Suprapubic skin (tissue), 4 donors: ENCODE results near the gene NUP210L. TPM values are rescaled to one million over a fixed set of nuclear protein-coding genes. Genes with fewer than 3 reads are reported as not detected.

Experiments
- DNase-seq, 2 donors: peaks; one replicate each; pipeline ENCODE4 v3.0.0-alpha.2; 2019; ENCODE audit warnings: low spot score in 2 of 2
- H3K27ac ChIP-seq: fragments of 200-600 bp; sonication (generic); one replicate; pipeline ENCODE4 v1.5.1; 2019
- H3K27me3 ChIP-seq: fragments of 200-600 bp; sonication (generic); one replicate; pipeline ENCODE4 v1.5.1; 2019
- H3K36me3 ChIP-seq: fragments of 200-600 bp; sonication (generic); one replicate; pipeline ENCODE4 v1.5.1; 2019
- H3K4me1 ChIP-seq: fragments of 200-600 bp; sonication (generic); one replicate; pipeline ENCODE4 v1.5.1; 2019
- H3K4me3 ChIP-seq: fragments of 200-600 bp; sonication (generic); one replicate; pipeline ENCODE4 v1.5.1; 2019; ENCODE audit warnings: mild to moderate bottlenecking
- H3K9me3 ChIP-seq: fragments of 200-600 bp; sonication (generic); one replicate; pipeline ENCODE4 v1.5.1; 2019
- CTCF ChIP-seq, 2 donors: fragments of 200-600 bp in 1 of 2; fragments of 450-650 bp in 1 of 2; sonication (generic) in 1 of 2; IDR thresholded peaks; one replicate each; pipeline ENCODE4 v1.5.1; 2016 to 2019; ENCODE audit warnings: antibody characterized with exemption in 2 of 2, mild to moderate bottlenecking in 1 of 2, moderate library complexity in 1 of 2
- EP300 ChIP-seq: sonication (generic); formaldehyde crosslinking; IDR thresholded peaks from one replicate; pipeline ENCODE4 v1.6.1; 2017; ENCODE audit warnings: antibody characterized with exemption
- POLR2A ChIP-seq, 2 donors: fragments of 450-650 bp; IDR thresholded peaks; one replicate each; pipeline ENCODE4 v1.6.1; 2017; ENCODE audit warnings: antibody characterized with exemption in 2 of 2, mild to moderate bottlenecking in 2 of 2, moderate library complexity in 2 of 2
- POLR2AphosphoS5 ChIP-seq, 3 donors: sonication (generic); formaldehyde crosslinking; IDR thresholded peaks; one replicate each; pipeline ENCODE4 v1.6.1; 2017; ENCODE audit warnings: antibody characterized with exemption in 3 of 3
- WGBS: methylation state at CpG from one replicate; pipeline ENCODE4 v1.1.5; 2018; 5-methylcytosine and 5-hydroxymethylcytosine counted together
- total RNA-seq, 4 donors: library from RNA; depleted of rRNA; stranded (reverse); fragments of >200 nt; gene quantifications; one replicate each; pipeline ENCODE4 v1.1.0, GENCODE V29; 2016

NUP210L gene
- total RNA-seq, 4 donors from 2014 or later = not detected

- 23% methylated on average over 10 of the region's 28 CpGs for WGBS
- H3K4me1 ChIP-seq = peaks cover 26% of the 10 kb centered on the region
- H3K36me3 ChIP-seq = peaks cover 47% of the 10 kb centered on the region
Observed at GRCh38 chr1:153946622-153947241, 208.1 kb downstream of the NUP210L start, which contains the start of gene DENND4B. Gene DENND4B, minus strand, starts transcription at chr1:153946718. Its CDS starts 2,344 bp downstream, at chr1:153944374.

GRCh38 chr1:153945795-153946621 is 208.9 kb downstream of the NUP210L start:
- Histone ChIP-seq H3K4me3 (peak overlapping the region; percentile 97), H3K27me3 (no peaks in the 10 kb centered on the region), H3K9me3 (no peaks in the 10 kb centered on the region), H3K4me1 (peaks cover 26% of the 10 kb centered on the region), H3K36me3 (peaks cover 47% of the 10 kb centered on the region), H3K27ac (peak overlapping the region; percentile 98)
- WGBS = 0% methylated on average over 38 of the region's 95 CpGs
- DNase-seq = peak; percentile 93 to 94
- TF ChIP-seq POLR2AphosphoS5 (IDR thresholded peaks at IDR 0.05) = peak in 2 of 3 donors; percentile 66 to 68
- peak in 1 of 2 donors; percentile 14 for TF ChIP-seq POLR2A (IDR thresholded peaks at IDR 0.05)
- no peak for TF ChIP-seq EP300

More at GRCh38 chr1:153946622-153947241, 208.1 kb downstream of the NUP210L start, which contains the start of gene DENND4B:
- Histone ChIP-seq H3K4me3 (peak within 1 kb of the TSS; percentile 97), H3K27me3 (no peaks in the 10 kb centered on the region), H3K27ac (peak within 1 kb of the TSS; percentile 98), H3K9me3 (no peaks in the 10 kb centered on the region)
- TF ChIP-seq POLR2A (IDR thresholded peaks at IDR 0.05) = no peak
- TF ChIP-seq CTCF (IDR thresholded peaks at IDR 0.05) = peak; percentile 78 to 99
- TF ChIP-seq EP300 = no peak
- peak in 1 of 3 donors; percentile 41 for TF ChIP-seq POLR2AphosphoS5 (IDR thresholded peaks at IDR 0.05)
- DNase-seq = peak; percentile 89 to 91

GRCh38 chr1:153945131-153945794 is 209.6 kb downstream of the NUP210L start:
- peaks cover 47% of the 10 kb centered on the region for H3K36me3 ChIP-seq
- DNase-seq = peak in 1 of 2 donors; percentile 80
- no peaks in the 10 kb centered on the region for H3K27me3 ChIP-seq
- peak overlapping the region; percentile 97 for H3K4me3 ChIP-seq
- peaks cover 26% of the 10 kb centered on the region for H3K4me1 ChIP-seq
- H3K9me3 ChIP-seq = no peaks in the 10 kb centered on the region
- peak in 1 of 2 donors; percentile 33 for TF ChIP-seq POLR2A (IDR thresholded peaks at IDR 0.05)
- no peak for TF ChIP-seq EP300
- no peak for TF ChIP-seq POLR2AphosphoS5 (IDR thresholded peaks at IDR 0.05)
- TF ChIP-seq CTCF (IDR thresholded peaks at IDR 0.05) = no peak
- WGBS = 17% methylated on average over 10 of the region's 12 CpGs
- H3K27ac ChIP-seq = peak overlapping the region; percentile 98

- DNase-seq = no peak
- Histone ChIP-seq H3K4me3 (peak overlapping the region; percentile 97), H3K9me3 (no peaks in the 10 kb centered on the region), H3K27me3 (no peaks in the 10 kb centered on the region), H3K27ac (peak overlapping the region; percentile 98), H3K4me1 (peaks cover 26% of the 10 kb centered on the region), H3K36me3 (peaks cover 48% of the 10 kb centered on the region)
- WGBS = 77% methylated on average over 3 of the region's 3 CpGs
- no peak for TF ChIP-seq CTCF (IDR thresholded peaks at IDR 0.05)
- TF ChIP-seq POLR2AphosphoS5 (IDR thresholded peaks at IDR 0.05) = no peak
- TF ChIP-seq EP300 = no peak
- no peak for TF ChIP-seq POLR2A (IDR thresholded peaks at IDR 0.05)
Observed at GRCh38 chr1:153944827-153945117, 210.1 kb downstream of the NUP210L start.

GRCh38 chr1:153944005-153944826 is 210.7 kb downstream of the NUP210L start:
- Histone ChIP-seq H3K27me3 (no peaks in the 10 kb centered on the region), H3K27ac (peak overlapping the region; percentile 98), H3K36me3 (peaks cover 52% of the 10 kb centered on the region), H3K4me1 (peaks cover 26% of the 10 kb centered on the region), H3K4me3 (peak overlapping the region; percentile 97), H3K9me3 (no peaks in the 10 kb centered on the region)
- DNase-seq = peak in 1 of 2 donors; percentile 68
- WGBS = 79% methylated on average over 9 of the region's 15 CpGs
- no peak for TF ChIP-seq CTCF (IDR thresholded peaks at IDR 0.05)
- no peak for TF ChIP-seq POLR2A (IDR thresholded peaks at IDR 0.05)
- no peak for TF ChIP-seq POLR2AphosphoS5 (IDR thresholded peaks at IDR 0.05)
- TF ChIP-seq EP300 = no peak
